ENCODE data around the gene GRM7.

- TF ChIP-seq, protein P1, sequence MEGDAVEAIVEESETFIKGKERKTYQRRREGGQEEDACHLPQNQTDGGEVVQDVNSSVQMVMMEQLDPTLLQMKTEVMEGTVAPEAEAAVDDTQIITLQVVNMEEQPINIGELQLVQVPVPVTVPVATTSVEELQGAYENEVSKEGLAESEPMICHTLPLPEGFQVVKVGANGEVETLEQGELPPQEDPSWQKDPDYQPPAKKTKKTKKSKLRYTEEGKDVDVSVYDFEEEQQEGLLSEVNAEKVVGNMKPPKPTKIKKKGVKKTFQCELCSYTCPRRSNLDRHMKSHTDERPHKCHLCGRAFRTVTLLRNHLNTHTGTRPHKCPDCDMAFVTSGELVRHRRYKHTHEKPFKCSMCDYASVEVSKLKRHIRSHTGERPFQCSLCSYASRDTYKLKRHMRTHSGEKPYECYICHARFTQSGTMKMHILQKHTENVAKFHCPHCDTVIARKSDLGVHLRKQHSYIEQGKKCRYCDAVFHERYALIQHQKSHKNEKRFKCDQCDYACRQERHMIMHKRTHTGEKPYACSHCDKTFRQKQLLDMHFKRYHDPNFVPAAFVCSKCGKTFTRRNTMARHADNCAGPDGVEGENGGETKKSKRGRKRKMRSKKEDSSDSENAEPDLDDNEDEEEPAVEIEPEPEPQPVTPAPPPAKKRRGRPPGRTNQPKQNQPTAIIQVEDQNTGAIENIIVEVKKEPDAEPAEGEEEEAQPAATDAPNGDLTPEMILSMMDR (tag by site-specific recombination; IDR thresholded peaks at IDR 0.05): no peak
- no peak for TF ChIP-seq SETDB1 (IDR thresholded peaks at IDR 0.05; ENCODE audit: insufficient read length, low read length)
- no peak for TF ChIP-seq ZNF629 (tag by site-specific recombination; IDR thresholded peaks at IDR 0.05)
- no peak for TF ChIP-seq ZNF610 (tag by site-specific recombination; IDR thresholded peaks at IDR 0.05; ENCODE audit: borderline replicate concordance)
- TF ChIP-seq ZNF558 (tag by site-specific recombination; IDR thresholded peaks at IDR 0.05): no peak
- no peak for TF ChIP-seq ZNF660 (tag by site-specific recombination; IDR thresholded peaks at IDR 0.05)
- TF ChIP-seq ZBTB49 (tag by site-specific recombination; IDR thresholded peaks at IDR 0.05; ENCODE audit: low read depth): no peak
These were observed 821.9 kb downstream of the GRM7 start for GRCh38 chr3:7682822-7683229.
